ENCODE measurements around the gene NFIB. TPM values are rescaled to one million over a fixed set of nuclear protein-coding genes. Genes with fewer than 3 reads are reported as not detected.

The NFIB gene
- total RNA-seq, 1 experiment from 2014 or later = 0.61 TPM

GRCh38 chr9:14350754-14351153 lies 36.8 kb upstream of the NFIB start:
- intact Hi-C loops (cut with micrococcal nuclease; ENCODE audit: unreplicated experiment) = loop anchor here (5.0 kb wide), 1 partner anchor 998 kb away; no protein-coding TSS in a partner anchor
- Histone ChIP-seq H3K4me1 (no peaks in the 10 kb centered on the region), H3K36me3 (ENCODE audit: control insufficient read depth, insufficient read depth, low read length) (no peaks in the 10 kb centered on the region), H3K4me3 (ENCODE audit: low read depth, low read length) (no peak overlapping the region), H3K9me3 (no peaks in the 10 kb centered on the region), H3K27me3 (replicated peaks; ENCODE audit: control insufficient read depth, insufficient read depth, low read length) (no peaks in the 10 kb centered on the region; the same call in 1 of the 2 replicates)
- CTCF ChIA-PET = interaction anchor here (0.6 kb wide), 1 partner anchor 9 kb away, joined by 5 read pairs; no protein-coding TSS in a partner anchor
- DNase-seq = no peak
- no peak overlapping the region for H3K4me3 Mint-ChIP-seq (ENCODE audit: unreplicated experiment)
- no peaks in the 10 kb centered on the region for H3K9me3 Mint-ChIP-seq (ENCODE audit: unreplicated experiment)
- no peaks in the 10 kb centered on the region for H3K36me3 Mint-ChIP-seq (ENCODE audit: insufficient read depth, unreplicated experiment)
- no peak for TF ChIP-seq CTCF (IDR thresholded peaks at IDR 0.05; ENCODE audit: insufficient read depth in 1 of 2, low read depth in 1 of 2, low read length in 1 of 2, severe bottlenecking in 1 of 2, unreplicated experiment in 1 of 2)
- no peaks in the 10 kb centered on the region for H3K4me1 Mint-ChIP-seq (ENCODE audit: low read depth, unreplicated experiment)
- POLR2A ChIA-PET = no interaction called here
- H3K27me3 Mint-ChIP-seq (ENCODE audit: insufficient read depth, unreplicated experiment) = peaks cover 32% of the 10 kb centered on the region
- no peak overlapping the region for H3K27ac Mint-ChIP-seq (ENCODE audit: unreplicated experiment)
- BruUV-seq (replicated peaks) = no TSS peak

GRCh38 chr9:14350349-14350728 lies 36.4 kb upstream of the NFIB start:
- no peaks in the 10 kb centered on the region for H3K9me3 Mint-ChIP-seq (ENCODE audit: unreplicated experiment)
- H3K36me3 ChIP-seq (ENCODE audit: control insufficient read depth, insufficient read depth, low read length) = no peaks in the 10 kb centered on the region
- H3K4me1 ChIP-seq = no peaks in the 10 kb centered on the region
- DNase-seq = no peak
- intact Hi-C loops (cut with micrococcal nuclease; ENCODE audit: unreplicated experiment) = loop anchor here (5.0 kb wide), 1 partner anchor 998 kb away; no protein-coding TSS in a partner anchor
- no peak overlapping the region for H3K27ac Mint-ChIP-seq (ENCODE audit: unreplicated experiment)
- POLR2A ChIA-PET = no interaction called here
- CTCF ChIA-PET = interaction anchor here (0.6 kb wide), 1 partner anchor 8 kb away, joined by 5 read pairs; no protein-coding TSS in a partner anchor
- H3K27me3 Mint-ChIP-seq (ENCODE audit: insufficient read depth, unreplicated experiment) = peaks cover 32% of the 10 kb centered on the region
- TF ChIP-seq CTCF (IDR thresholded peaks at IDR 0.05; ENCODE audit: insufficient read depth in 1 of 2, low read depth in 1 of 2, low read length in 1 of 2, severe bottlenecking in 1 of 2, unreplicated experiment in 1 of 2) = no peak
- no peak overlapping the region for H3K4me3 Mint-ChIP-seq (ENCODE audit: unreplicated experiment)
- no peak overlapping the region for H3K4me3 ChIP-seq (ENCODE audit: low read depth, low read length)
- no TSS peak for BruUV-seq (replicated peaks)
- no peaks in the 10 kb centered on the region for H3K4me1 Mint-ChIP-seq (ENCODE audit: low read depth, unreplicated experiment)
- H3K27me3 ChIP-seq (replicated peaks; ENCODE audit: control insufficient read depth, insufficient read depth, low read length) = no peaks in the 10 kb centered on the region; the same call in 1 of the 2 replicates
- H3K36me3 Mint-ChIP-seq (ENCODE audit: insufficient read depth, unreplicated experiment) = no peaks in the 10 kb centered on the region
- no peaks in the 10 kb centered on the region for H3K9me3 ChIP-seq

- Histone ChIP-seq H3K27me3 (replicated peaks; ENCODE audit: control insufficient read depth, insufficient read depth, low read length) (no peaks in the 10 kb centered on the region; the same call in 1 of the 2 replicates), H3K36me3 (ENCODE audit: control insufficient read depth, insufficient read depth, low read length) (no peaks in the 10 kb centered on the region), H3K4me1 (no peaks in the 10 kb centered on the region), H3K9me3 (no peaks in the 10 kb centered on the region), H3K4me3 (ENCODE audit: low read depth, low read length) (no peak overlapping the region)
- no peak for TF ChIP-seq CTCF (IDR thresholded peaks at IDR 0.05; ENCODE audit: insufficient read depth in 1 of 2, low read depth in 1 of 2, low read length in 1 of 2, severe bottlenecking in 1 of 2, unreplicated experiment in 1 of 2)
- no peak overlapping the region for H3K27ac Mint-ChIP-seq (ENCODE audit: unreplicated experiment)
- no peaks in the 10 kb centered on the region for H3K36me3 Mint-ChIP-seq (ENCODE audit: insufficient read depth, unreplicated experiment)
- intact Hi-C loops (cut with micrococcal nuclease; ENCODE audit: unreplicated experiment) = loop anchor here (5.0 kb wide), 1 partner anchor 997 kb away; no protein-coding TSS in a partner anchor
- ChIA-PET POLR2A (no interaction called here), CTCF (no interaction called here)
- H3K4me3 Mint-ChIP-seq (ENCODE audit: unreplicated experiment) = no peak overlapping the region
- no peaks in the 10 kb centered on the region for H3K4me1 Mint-ChIP-seq (ENCODE audit: low read depth, unreplicated experiment)
- no TSS peak for BruUV-seq (replicated peaks)
- H3K27me3 Mint-ChIP-seq (ENCODE audit: insufficient read depth, unreplicated experiment) = peaks cover 28% of the 10 kb centered on the region
- DNase-seq = no peak
- no peaks in the 10 kb centered on the region for H3K9me3 Mint-ChIP-seq (ENCODE audit: unreplicated experiment)
Measured at GRCh38 chr9:14349447-14350348, 35.8 kb upstream of the NFIB start.
